Astrocyte of the cerebellum (primary cell): Measurements from ENCODE around the gene THRB.

Experiments
- DNase-seq: peaks from one replicate; pipeline ENCODE4 v3.0.0-alpha.2; 2011; ENCODE audit warnings: low read depth
- H3K4me3 ChIP-seq: 2 replicates; pipeline ENCODE4 v1.5.1; 2011; ENCODE audit warnings: mild to moderate bottlenecking, low read depth, low read length, moderate library complexity
- in situ Hi-C: cut with HindIII; loops from 2 replicates; pipeline ENCODE4 v1.10.0; 2017; ENCODE audit warnings: low sequenced_read_pairs
- TF ChIP-seq, protein P1 (sequence below): IDR thresholded peaks from 2 replicates; pipeline ENCODE4 v1.5.1; 2012; ENCODE audit warnings: low read length, low read depth, moderate library complexity, mild to moderate bottlenecking; ENCODE audit errors: missing control alignments

The THRB gene

DNA sequence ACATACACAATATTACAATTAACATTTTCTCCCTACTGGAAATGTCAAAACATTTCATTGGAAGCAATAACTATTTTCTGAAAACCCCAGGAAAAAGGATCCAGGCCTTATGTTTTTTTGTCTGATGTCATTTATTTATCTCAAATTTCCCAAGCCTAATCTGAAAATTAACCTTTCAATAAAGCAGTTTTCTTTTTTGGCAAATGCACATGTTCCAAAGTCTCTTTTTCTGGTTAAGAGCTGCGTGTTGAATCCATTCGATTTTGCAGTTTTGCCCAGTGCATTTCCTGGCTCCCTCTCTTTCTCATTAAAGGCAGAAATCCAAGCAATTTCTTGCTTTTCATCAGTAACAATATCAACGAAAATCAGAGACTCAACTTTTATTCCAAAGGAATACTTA lies 327.2 kb downstream of the THRB start:
- TF ChIP-seq, protein P1, sequence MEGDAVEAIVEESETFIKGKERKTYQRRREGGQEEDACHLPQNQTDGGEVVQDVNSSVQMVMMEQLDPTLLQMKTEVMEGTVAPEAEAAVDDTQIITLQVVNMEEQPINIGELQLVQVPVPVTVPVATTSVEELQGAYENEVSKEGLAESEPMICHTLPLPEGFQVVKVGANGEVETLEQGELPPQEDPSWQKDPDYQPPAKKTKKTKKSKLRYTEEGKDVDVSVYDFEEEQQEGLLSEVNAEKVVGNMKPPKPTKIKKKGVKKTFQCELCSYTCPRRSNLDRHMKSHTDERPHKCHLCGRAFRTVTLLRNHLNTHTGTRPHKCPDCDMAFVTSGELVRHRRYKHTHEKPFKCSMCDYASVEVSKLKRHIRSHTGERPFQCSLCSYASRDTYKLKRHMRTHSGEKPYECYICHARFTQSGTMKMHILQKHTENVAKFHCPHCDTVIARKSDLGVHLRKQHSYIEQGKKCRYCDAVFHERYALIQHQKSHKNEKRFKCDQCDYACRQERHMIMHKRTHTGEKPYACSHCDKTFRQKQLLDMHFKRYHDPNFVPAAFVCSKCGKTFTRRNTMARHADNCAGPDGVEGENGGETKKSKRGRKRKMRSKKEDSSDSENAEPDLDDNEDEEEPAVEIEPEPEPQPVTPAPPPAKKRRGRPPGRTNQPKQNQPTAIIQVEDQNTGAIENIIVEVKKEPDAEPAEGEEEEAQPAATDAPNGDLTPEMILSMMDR = no peak
- no peak overlapping the region for H3K4me3 ChIP-seq
- in situ Hi-C loops = no loop called here
- DNase-seq = no peak

DNA sequence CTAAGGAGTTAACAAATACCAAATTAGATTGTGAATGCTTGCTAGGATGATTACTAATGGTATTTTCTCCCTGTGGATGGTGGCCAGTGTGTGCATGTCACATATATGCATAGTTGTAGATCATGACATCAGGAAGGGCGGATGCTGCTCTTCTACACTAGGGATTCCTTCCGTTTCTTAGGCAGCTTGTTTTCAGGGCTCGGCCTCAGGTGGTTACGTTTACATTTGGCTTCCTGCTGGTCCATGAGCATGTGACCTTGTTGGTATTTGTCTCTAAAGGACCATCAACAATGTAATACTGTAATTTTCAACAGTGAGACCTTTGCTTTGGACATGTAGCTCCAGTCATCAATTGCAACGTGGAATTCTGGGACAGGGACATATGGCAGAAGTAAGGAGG lies 328.1 kb downstream of the THRB start:
- TF ChIP-seq, protein P1 = no peak
- H3K4me3 ChIP-seq = no peak overlapping the region
- DNase-seq = no peak
- in situ Hi-C loops = no loop called here

DNA sequence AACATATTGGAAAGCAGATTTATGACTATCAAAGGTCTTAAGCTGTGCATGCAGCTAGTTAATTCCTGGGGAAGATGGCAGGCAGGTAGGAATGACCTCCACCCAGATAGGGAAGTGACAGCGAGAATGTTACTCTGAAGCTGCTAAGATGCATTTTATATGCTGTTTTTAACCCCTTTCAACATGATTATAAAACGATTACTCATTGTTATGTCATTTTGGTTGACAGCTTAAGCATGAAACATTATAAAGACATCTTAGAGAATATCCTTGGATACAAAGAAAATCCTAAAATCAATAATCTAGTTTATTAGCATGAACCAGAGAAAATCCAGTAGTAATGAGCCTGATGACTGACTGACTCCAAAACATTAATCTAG lies 329.1 kb downstream of the THRB start:
- in situ Hi-C loops = no loop called here

DNA sequence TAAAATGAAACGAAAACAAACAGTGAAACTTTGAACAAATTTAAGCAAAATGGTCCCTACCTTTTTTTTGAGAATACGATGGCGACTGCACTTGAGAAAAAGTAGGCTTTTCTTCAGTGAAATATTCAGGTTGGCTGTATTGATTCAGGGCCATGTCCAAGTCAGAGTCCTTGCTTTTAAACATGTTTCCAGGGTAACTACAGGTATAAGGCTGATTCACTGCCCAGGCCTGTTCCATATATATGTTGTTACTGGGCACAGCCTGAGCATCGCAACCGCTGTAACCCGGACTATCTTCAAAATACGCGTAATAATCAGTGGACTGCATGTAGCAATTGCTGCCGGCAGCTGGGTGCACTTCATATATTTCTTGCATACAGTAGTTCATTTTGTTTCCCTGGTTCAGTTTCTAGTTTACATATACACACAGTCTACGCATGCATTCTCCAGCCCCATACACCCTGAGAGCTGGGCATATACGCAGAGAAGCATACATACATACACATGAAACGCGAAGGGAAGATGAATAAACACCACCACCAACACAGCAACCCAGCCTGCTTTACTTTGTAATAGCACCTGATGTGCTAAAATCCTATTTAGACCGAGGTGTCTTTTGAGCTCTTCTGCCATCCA lies 329.6 kb downstream of the THRB start:
- in situ Hi-C loops = no loop called here
- DNase-seq = no peak
- no peak overlapping the region for H3K4me3 ChIP-seq
- TF ChIP-seq, protein P1 = no peak

More for the DNA sequence above, 329.1 kb downstream of the THRB start:
- TF ChIP-seq, protein P1 = no peak
- H3K4me3 ChIP-seq = no peak overlapping the region
- no peak for DNase-seq

DNA sequence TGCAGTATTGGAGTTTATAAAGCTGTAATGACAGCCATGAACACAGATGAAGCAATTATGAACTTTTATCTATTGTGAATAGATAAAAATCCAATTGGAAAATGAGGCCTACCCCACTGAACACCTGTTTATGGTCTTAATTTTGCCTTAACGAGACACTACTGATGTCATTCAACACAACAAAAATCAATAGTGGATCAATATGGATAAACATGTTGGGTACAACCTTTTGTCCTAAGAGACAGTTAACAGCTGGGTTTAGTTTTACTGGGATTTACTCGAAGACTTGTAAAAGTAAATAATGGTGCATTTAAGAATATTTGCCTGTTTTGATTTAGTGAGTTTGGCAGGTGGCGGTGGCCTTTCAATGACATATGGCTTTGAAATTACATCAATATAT lies 331.7 kb downstream of the THRB start:
- no peak overlapping the region for H3K4me3 ChIP-seq
- no peak for DNase-seq
- in situ Hi-C loops = no loop called here
- TF ChIP-seq, protein P1 = no peak

DNA sequence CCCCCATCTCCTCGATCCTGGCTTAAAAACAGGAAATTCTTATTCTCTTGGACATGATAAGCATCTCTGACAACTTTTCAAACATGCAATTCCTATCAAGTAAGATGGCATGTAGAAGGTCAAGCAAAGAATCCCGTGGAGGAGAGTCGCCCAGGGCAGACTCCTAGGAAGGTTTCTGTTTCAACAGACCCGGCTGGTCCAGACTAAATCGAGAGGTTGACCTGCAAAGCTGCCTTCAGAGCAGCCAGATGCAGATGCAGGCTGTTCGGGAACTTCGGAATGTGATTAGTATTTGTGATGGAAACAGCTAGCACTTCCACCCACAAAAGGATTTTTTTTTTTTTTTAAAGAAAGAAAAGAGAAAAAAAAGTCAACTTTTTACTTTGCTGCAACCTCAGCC lies 332.8 kb downstream of the THRB start:
- no peak overlapping the region for H3K4me3 ChIP-seq
- DNase-seq = no peak
- in situ Hi-C loops = no loop called here
- TF ChIP-seq, protein P1 = no peak
